Measurements from ENCODE around the gene TEX19. TPM values are rescaled to one million over a fixed set of nuclear protein-coding genes. Genes with fewer than 3 reads are reported as not detected.
A peak's percentile ranks its signal among the peaks of the same experiment; 100 is the strongest.

The TEX19 gene
- total RNA-seq, 1 donor from 2014 or later: not detected

DNA sequence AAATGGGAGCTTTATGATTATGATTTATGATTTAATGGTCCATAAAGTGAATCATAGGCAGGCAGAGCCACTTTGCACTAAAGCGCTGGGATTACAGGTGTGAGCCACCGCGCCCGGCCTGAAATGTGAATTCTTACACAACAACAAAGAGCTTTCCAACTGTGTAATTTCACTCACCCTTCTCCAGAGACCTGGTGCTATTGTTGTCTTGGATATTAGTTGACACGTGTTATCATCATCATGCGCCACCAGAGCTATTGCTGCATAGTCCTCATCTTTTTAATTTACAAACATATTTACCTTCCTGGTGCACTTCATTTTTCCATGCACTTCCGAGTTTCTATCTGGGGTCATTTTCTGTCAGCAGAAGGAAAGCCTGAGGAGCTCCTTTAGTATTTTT, 7.7 kb downstream of the TEX19 start:
- intact Hi-C loops (cut with DNase I): no loop called here
- DNase-seq (no peak), ATAC-seq (no peak)
- no peaks in the 10 kb centered on the region for H3K36me3 ChIP-seq
- H3K9me3 ChIP-seq: no peaks in the 10 kb centered on the region
- TF ChIP-seq, protein P1, sequence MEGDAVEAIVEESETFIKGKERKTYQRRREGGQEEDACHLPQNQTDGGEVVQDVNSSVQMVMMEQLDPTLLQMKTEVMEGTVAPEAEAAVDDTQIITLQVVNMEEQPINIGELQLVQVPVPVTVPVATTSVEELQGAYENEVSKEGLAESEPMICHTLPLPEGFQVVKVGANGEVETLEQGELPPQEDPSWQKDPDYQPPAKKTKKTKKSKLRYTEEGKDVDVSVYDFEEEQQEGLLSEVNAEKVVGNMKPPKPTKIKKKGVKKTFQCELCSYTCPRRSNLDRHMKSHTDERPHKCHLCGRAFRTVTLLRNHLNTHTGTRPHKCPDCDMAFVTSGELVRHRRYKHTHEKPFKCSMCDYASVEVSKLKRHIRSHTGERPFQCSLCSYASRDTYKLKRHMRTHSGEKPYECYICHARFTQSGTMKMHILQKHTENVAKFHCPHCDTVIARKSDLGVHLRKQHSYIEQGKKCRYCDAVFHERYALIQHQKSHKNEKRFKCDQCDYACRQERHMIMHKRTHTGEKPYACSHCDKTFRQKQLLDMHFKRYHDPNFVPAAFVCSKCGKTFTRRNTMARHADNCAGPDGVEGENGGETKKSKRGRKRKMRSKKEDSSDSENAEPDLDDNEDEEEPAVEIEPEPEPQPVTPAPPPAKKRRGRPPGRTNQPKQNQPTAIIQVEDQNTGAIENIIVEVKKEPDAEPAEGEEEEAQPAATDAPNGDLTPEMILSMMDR (IDR thresholded peaks at IDR 0.05): no peak
- no peak overlapping the region for H3K27ac ChIP-seq
- H3K4me1 ChIP-seq: peaks cover 10% of the 10 kb centered on the region
- H3K4me3 ChIP-seq: no peak overlapping the region
- peaks cover 26% of the 10 kb centered on the region for H3K27me3 ChIP-seq

DNA sequence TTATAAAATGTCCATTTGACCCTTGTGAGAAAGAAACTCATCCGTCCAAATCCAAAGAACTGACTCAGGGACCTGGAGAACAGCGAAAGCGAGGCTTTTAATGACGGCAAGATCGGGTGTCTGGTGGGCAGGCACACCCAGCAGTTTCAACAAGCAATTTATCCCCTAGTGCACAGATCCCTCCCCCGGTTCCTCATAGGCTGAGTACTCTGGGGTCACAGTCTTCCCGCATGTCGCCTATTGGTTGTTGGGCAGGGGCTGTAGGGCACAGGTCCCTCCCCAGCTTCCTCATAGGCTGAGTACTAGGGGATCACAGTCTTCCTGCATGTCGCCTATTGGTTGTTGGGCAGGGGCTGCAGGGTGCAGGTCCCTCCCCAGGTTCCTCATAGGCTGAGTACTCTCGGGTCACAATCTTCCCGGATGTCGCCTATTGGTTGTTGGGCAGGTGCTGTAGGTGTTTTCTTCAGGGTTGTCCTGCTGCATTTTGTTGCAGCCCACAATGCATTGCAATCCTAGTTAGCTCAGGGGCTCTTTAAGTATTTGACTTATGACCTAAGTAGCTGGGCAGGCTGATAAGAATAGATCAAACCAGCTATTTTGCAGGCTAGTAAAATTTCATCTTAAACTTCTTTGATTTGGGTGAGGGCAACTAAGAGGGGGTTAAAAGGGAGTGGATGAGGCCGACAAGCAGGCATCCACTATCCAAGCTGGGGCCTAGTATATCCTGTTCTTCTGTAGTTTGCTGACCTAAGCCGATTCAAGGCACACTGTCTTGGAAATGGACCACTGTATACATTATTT, 8.9 kb downstream of the TEX19 start:
- no peak overlapping the region for H3K27ac ChIP-seq
- TF ChIP-seq, protein P1 (IDR thresholded peaks at IDR 0.05): no peak
- H3K9me3 ChIP-seq: no peaks in the 10 kb centered on the region
- H3K27me3 ChIP-seq: peaks cover 37% of the 10 kb centered on the region
- peaks cover 10% of the 10 kb centered on the region for H3K4me1 ChIP-seq
- H3K4me3 ChIP-seq: no peak overlapping the region
- intact Hi-C loops (cut with DNase I): no loop called here
- ATAC-seq (no peak), DNase-seq (no peak)
- no peaks in the 10 kb centered on the region for H3K36me3 ChIP-seq

GRCh38 chr17:82369211-82369610, 10.2 kb downstream of the TEX19 start:
- no peaks in the 10 kb centered on the region for H3K9me3 ChIP-seq
- H3K27me3 ChIP-seq: peaks cover 48% of the 10 kb centered on the region
- DNase-seq (no peak), ATAC-seq (no peak)
- no peak overlapping the region for H3K4me3 ChIP-seq
- intact Hi-C loops (cut with DNase I): no loop called here
- no peaks in the 10 kb centered on the region for H3K36me3 ChIP-seq
- no peak overlapping the region for H3K27ac ChIP-seq
- TF ChIP-seq, protein P1 (IDR thresholded peaks at IDR 0.05): no peak
- peaks cover 10% of the 10 kb centered on the region for H3K4me1 ChIP-seq

DNA sequence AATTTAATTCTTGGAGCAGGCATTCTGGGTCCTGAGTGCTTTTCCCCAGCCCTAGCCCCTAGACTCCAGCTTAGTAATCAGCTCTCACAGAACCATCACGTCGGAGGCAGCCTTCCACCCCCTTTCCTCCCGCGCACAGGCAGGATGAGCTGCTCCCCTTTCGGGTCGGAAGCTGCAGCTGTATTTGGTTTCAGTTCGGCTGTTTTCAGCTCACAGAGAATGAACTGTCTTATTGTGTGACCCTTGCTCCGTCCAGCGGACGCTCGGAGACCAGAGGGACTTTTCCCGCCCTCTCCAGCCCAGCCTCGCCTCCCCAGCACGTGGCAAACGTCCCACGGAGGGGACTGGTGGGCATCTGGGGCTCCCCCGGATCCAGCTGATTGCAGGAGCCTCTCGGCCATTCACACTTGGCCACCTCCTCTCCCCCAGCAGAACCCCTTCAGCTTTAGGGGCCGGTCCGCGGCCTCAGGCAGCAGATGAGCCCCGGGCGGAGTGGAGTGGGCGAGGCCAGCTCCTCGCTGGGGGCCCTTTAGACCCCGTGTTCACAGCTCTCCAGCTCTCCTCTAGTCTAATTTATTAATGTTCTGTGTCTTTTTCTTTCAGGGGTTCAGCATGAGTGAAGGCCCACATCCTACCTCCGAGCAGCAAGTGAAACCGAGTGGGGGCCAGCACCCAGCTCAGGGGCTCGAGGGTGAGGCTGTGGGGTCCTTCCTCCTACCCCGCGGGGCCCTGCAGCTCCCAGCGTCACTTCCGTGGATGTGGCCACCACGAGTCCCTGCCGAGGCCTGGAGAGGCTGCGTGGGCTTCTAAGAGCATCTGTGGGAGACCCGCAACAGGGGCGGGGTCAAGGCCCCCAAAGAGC, 11.7 kb downstream of the TEX19 start:
- intact Hi-C loops (cut with DNase I): no loop called here
- ATAC-seq: peak; percentile 6
- H3K27ac ChIP-seq: no peak overlapping the region

More for the DNA sequence above, 11.7 kb downstream of the TEX19 start:
- no peaks in the 10 kb centered on the region for H3K36me3 ChIP-seq
- peaks cover 63% of the 10 kb centered on the region for H3K27me3 ChIP-seq
- no peak for DNase-seq
- H3K4me1 ChIP-seq: peaks cover 10% of the 10 kb centered on the region
- TF ChIP-seq, protein P1 (IDR thresholded peaks at IDR 0.05): no peak
- H3K9me3 ChIP-seq: no peaks in the 10 kb centered on the region
- peak overlapping the region; percentile 39 for H3K4me3 ChIP-seq
